Liver (tissue), 3 donors: ENCODE measurements around the gene KLF16.

Experiments used
- EGR1 ChIP-seq, 2 donors: IDR thresholded peaks; 2 replicates each; pipeline ENCODE4 v1.6.1; 2016 to 2018; ENCODE audit warnings: antibody characterized with exemption in 2 of 2, low read depth in 2 of 2
- FOXA1 ChIP-seq: IDR thresholded peaks from 2 replicates; pipeline ENCODE4 v1.6.1; 2016; ENCODE audit warnings: antibody characterized with exemption
- GABPA ChIP-seq, 2 donors: IDR thresholded peaks in 1 of 2; conservative IDR thresholded peaks in 1 of 2; 2 replicates each; pipeline ENCODE4 v1.6.1; 2016; ENCODE audit warnings: antibody characterized with exemption in 2 of 2, mild to moderate bottlenecking in 1 of 2, moderate library complexity in 1 of 2
- HNF4A ChIP-seq, 2 donors: conservative IDR thresholded peaks; 2 replicates each; pipeline ENCODE4 v1.6.1; 2016; ENCODE audit warnings: antibody characterized with exemption in 2 of 2, mild to moderate bottlenecking in 2 of 2
- MAX ChIP-seq: IDR thresholded peaks from 2 replicates; pipeline ENCODE4 v1.6.1; 2016; ENCODE audit warnings: antibody characterized with exemption
- TAF1 ChIP-seq: conservative IDR thresholded peaks from 2 replicates; pipeline ENCODE4 v1.6.1; 2016; ENCODE audit warnings: antibody characterized with exemption, mild to moderate bottlenecking
- YY1 ChIP-seq: IDR thresholded peaks from 2 replicates; pipeline ENCODE4 v1.6.1; 2016; ENCODE audit warnings: antibody characterized with exemption, mild to moderate bottlenecking
- TF ChIP-seq, protein P1 (sequence below): fragments of 150-350 bp; IDR thresholded peaks from 2 replicates; pipeline ENCODE4 v1.5.1; 2017; ENCODE audit warnings: improper control_type of control experiment, low read depth, low read length; ENCODE audit not compliant: missing input control
- TF ChIP-seq, protein P2 (sequence below): IDR thresholded peaks from 2 replicates; pipeline ENCODE4 v1.6.1; 2016; ENCODE audit warnings: antibody characterized with exemption, mild to moderate bottlenecking
- donor health status: healthy.
- donor health status: healthy.

DNA sequence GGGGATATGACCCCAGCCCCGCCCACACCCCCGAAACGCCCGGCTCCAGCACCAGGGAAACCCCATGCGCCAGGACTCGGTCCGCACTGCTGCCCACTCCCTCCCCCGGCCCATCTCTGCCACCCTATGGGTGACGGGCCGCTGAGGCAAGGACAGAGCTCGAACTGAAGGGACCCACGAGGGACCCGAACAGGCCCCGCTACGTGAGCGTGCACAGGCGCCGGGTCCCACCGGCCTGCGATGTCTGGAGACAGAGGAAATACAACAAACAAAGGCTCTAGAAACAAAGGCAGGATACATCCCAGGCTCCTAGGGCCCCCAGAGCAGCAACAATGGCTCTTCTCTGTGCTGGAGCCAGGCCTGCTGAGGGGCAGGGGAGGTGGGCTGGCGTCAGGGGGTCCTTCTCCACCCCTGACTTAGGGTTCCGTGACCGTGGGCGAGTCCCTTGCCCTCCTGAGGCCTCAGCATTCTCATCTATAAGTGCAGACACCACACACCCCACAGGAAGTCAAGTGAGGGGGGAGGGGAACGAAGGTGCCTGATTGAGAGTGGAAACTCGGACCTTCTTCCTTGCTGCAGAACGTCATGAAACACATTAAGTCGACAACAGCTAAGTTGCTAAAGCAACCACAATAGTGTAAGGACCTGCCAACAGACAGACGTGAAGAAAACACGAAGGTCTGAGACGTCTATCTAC is 18.9 kb upstream of the KLF16 start:
- TF ChIP-seq, protein P1, sequence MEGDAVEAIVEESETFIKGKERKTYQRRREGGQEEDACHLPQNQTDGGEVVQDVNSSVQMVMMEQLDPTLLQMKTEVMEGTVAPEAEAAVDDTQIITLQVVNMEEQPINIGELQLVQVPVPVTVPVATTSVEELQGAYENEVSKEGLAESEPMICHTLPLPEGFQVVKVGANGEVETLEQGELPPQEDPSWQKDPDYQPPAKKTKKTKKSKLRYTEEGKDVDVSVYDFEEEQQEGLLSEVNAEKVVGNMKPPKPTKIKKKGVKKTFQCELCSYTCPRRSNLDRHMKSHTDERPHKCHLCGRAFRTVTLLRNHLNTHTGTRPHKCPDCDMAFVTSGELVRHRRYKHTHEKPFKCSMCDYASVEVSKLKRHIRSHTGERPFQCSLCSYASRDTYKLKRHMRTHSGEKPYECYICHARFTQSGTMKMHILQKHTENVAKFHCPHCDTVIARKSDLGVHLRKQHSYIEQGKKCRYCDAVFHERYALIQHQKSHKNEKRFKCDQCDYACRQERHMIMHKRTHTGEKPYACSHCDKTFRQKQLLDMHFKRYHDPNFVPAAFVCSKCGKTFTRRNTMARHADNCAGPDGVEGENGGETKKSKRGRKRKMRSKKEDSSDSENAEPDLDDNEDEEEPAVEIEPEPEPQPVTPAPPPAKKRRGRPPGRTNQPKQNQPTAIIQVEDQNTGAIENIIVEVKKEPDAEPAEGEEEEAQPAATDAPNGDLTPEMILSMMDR = no peak
- TF ChIP-seq YY1 = no peak
- no peak for TF ChIP-seq GABPA (IDR thresholded peaks at IDR 0.05 in 1 of 2, conservative IDR thresholded peaks at IDR 0.05 in 1 of 2)
- no peak for TF ChIP-seq MAX
- no peak for TF ChIP-seq HNF4A (conservative IDR thresholded peaks at IDR 0.05)
- no peak for TF ChIP-seq TAF1
- TF ChIP-seq, protein P2, sequence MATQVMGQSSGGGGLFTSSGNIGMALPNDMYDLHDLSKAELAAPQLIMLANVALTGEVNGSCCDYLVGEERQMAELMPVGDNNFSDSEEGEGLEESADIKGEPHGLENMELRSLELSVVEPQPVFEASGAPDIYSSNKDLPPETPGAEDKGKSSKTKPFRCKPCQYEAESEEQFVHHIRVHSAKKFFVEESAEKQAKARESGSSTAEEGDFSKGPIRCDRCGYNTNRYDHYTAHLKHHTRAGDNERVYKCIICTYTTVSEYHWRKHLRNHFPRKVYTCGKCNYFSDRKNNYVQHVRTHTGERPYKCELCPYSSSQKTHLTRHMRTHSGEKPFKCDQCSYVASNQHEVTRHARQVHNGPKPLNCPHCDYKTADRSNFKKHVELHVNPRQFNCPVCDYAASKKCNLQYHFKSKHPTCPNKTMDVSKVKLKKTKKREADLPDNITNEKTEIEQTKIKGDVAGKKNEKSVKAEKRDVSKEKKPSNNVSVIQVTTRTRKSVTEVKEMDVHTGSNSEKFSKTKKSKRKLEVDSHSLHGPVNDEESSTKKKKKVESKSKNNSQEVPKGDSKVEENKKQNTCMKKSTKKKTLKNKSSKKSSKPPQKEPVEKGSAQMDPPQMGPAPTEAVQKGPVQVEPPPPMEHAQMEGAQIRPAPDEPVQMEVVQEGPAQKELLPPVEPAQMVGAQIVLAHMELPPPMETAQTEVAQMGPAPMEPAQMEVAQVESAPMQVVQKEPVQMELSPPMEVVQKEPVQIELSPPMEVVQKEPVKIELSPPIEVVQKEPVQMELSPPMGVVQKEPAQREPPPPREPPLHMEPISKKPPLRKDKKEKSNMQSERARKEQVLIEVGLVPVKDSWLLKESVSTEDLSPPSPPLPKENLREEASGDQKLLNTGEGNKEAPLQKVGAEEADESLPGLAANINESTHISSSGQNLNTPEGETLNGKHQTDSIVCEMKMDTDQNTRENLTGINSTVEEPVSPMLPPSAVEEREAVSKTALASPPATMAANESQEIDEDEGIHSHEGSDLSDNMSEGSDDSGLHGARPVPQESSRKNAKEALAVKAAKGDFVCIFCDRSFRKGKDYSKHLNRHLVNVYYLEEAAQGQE = no peak
- no peak for TF ChIP-seq FOXA1
- TF ChIP-seq EGR1 (IDR thresholded peaks at IDR 0.05; ENCODE audit: low read depth in 2 of 2) = no peak
